Activated CD4-positive, alpha-beta memory T cell treated with anti-CD3 and anti-CD28 coated beads, Interleukin-2, amount 10 ng/mL, durations not matched to agents 7 days and 5 days (primary cell): ENCODE measurements around the gene FAT2. TPM values are rescaled to one million over a fixed set of nuclear protein-coding genes. Genes with fewer than 3 reads are reported as not detected.

Experiments
- CTCF ChIA-PET: fragments of 350-600 bp; sonication (Branson Sonifier 250); formaldehyde crosslinking; loops from one replicate; lab custom pipeline; 2021; ENCODE audit warnings: antibody characterized with exemption, inconsistent platforms; lab: Charles Lee
- POLR2A ChIA-PET: fragments of 350-600 bp; sonication (Branson Sonifier 250); formaldehyde crosslinking; loops from one replicate; lab custom pipeline; 2021; ENCODE audit warnings: antibody characterized with exemption; lab: Charles Lee
- DNase-seq: peaks from one replicate; pipeline ENCODE4 v3.0.0-alpha.2; 2020
- H3K27ac Mint-ChIP-seq: one replicate; pipeline ENCODE4 v1.8.0; 2021; ENCODE audit warnings: mild to moderate bottlenecking, mixed read lengths
- H3K27me3 Mint-ChIP-seq: one replicate; pipeline ENCODE4 v1.8.0; 2021; ENCODE audit warnings: mixed read lengths
- H3K36me3 Mint-ChIP-seq: one replicate; pipeline ENCODE4 v1.8.0; 2021; ENCODE audit warnings: low read depth, mixed read lengths
- H3K4me1 Mint-ChIP-seq: one replicate; pipeline ENCODE4 v1.8.0; 2021; ENCODE audit warnings: mixed read lengths
- H3K4me3 Mint-ChIP-seq: one replicate; pipeline ENCODE4 v1.8.0; 2021; ENCODE audit warnings: mild to moderate bottlenecking, mixed read lengths
- H3K9me3 Mint-ChIP-seq: one replicate; pipeline ENCODE4 v1.8.0; 2021; ENCODE audit warnings: mixed read lengths
- total RNA-seq, 2 experiments: library from RNA; stranded (reverse); gene quantifications; one replicate each; pipeline ENCODE4 v1.2.3, GENCODE V29; 2021

Gene FAT2
- total RNA-seq, 2 experiments from 2014 or later: not detected

- ChIA-PET POLR2A (no interaction called here), CTCF (no interaction called here)
- H3K36me3 Mint-ChIP-seq: no peaks in the 10 kb centered on the region
- no peak for DNase-seq
- H3K4me1 Mint-ChIP-seq: no peaks in the 10 kb centered on the region
- no peak overlapping the region for H3K27ac Mint-ChIP-seq
- peaks cover 2% of the 10 kb centered on the region for H3K27me3 Mint-ChIP-seq
- no peak overlapping the region for H3K4me3 Mint-ChIP-seq
- no peaks in the 10 kb centered on the region for H3K9me3 Mint-ChIP-seq
Measured at GRCh38 chr5:151571270-151572173, 19.6 kb downstream of the FAT2 start.

- Mint-ChIP-seq H3K27me3 (peaks cover 2% of the 10 kb centered on the region), H3K4me1 (no peaks in the 10 kb centered on the region), H3K4me3 (no peak overlapping the region), H3K9me3 (no peaks in the 10 kb centered on the region), H3K36me3 (no peaks in the 10 kb centered on the region), H3K27ac (no peak overlapping the region)
- DNase-seq: no peak
- ChIA-PET POLR2A (no interaction called here), CTCF (no interaction called here)
Measured at GRCh38 chr5:151570512-151571269, 20.4 kb downstream of the FAT2 start.

- no peak for DNase-seq
- Mint-ChIP-seq H3K27me3 (peaks cover 2% of the 10 kb centered on the region), H3K36me3 (no peaks in the 10 kb centered on the region), H3K27ac (no peak overlapping the region), H3K4me3 (no peak overlapping the region), H3K4me1 (no peaks in the 10 kb centered on the region), H3K9me3 (no peaks in the 10 kb centered on the region)
- POLR2A ChIA-PET: no interaction called here
- CTCF ChIA-PET: no interaction called here
Measured at GRCh38 chr5:151570058-151570457, 21.1 kb downstream of the FAT2 start.

GRCh38 chr5:151569132-151570046 lies 21.7 kb downstream of the FAT2 start:
- ChIA-PET CTCF (no interaction called here), POLR2A (no interaction called here)
- Mint-ChIP-seq H3K4me3 (no peak overlapping the region), H3K4me1 (no peaks in the 10 kb centered on the region), H3K36me3 (no peaks in the 10 kb centered on the region), H3K9me3 (no peaks in the 10 kb centered on the region), H3K27me3 (peaks cover 2% of the 10 kb centered on the region), H3K27ac (no peak overlapping the region)
- DNase-seq: no peak

- Mint-ChIP-seq H3K4me3 (no peak overlapping the region), H3K9me3 (no peaks in the 10 kb centered on the region), H3K27me3 (no peaks in the 10 kb centered on the region), H3K36me3 (no peaks in the 10 kb centered on the region), H3K4me1 (no peaks in the 10 kb centered on the region), H3K27ac (no peak overlapping the region)
- ChIA-PET POLR2A (no interaction called here), CTCF (no interaction called here)
- DNase-seq: no peak
Measured at GRCh38 chr5:151568036-151568435, 23.1 kb downstream of the FAT2 start.

- no peaks in the 10 kb centered on the region for H3K9me3 Mint-ChIP-seq
- H3K4me3 Mint-ChIP-seq: no peak overlapping the region
- no peak for DNase-seq
- POLR2A ChIA-PET: no interaction called here
- no peak overlapping the region for H3K27ac Mint-ChIP-seq
- H3K4me1 Mint-ChIP-seq: no peaks in the 10 kb centered on the region
- no peaks in the 10 kb centered on the region for H3K27me3 Mint-ChIP-seq
- no peaks in the 10 kb centered on the region for H3K36me3 Mint-ChIP-seq
- CTCF ChIA-PET: no interaction called here
Measured at GRCh38 chr5:151565971-151566370, 25.2 kb downstream of the FAT2 start.

GRCh38 chr5:151562019-151562707 lies 29.0 kb downstream of the FAT2 start:
- no peaks in the 10 kb centered on the region for H3K4me1 Mint-ChIP-seq
- ChIA-PET POLR2A (no interaction called here), CTCF (interaction anchor here (0.6 kb wide), 1 partner anchor 626 kb away, joined by 3 read pairs; no protein-coding TSS in a partner anchor)
- no peak overlapping the region for H3K27ac Mint-ChIP-seq
- H3K36me3 Mint-ChIP-seq: no peaks in the 10 kb centered on the region
- H3K4me3 Mint-ChIP-seq: no peak overlapping the region
- no peak for DNase-seq
- H3K9me3 Mint-ChIP-seq: no peaks in the 10 kb centered on the region
- no peaks in the 10 kb centered on the region for H3K27me3 Mint-ChIP-seq

GRCh38 chr5:151557951-151558350 lies 33.2 kb downstream of the FAT2 start:
- H3K36me3 Mint-ChIP-seq: no peaks in the 10 kb centered on the region
- POLR2A ChIA-PET: no interaction called here

GRCh38 chr5:151557466-151557865 lies 33.7 kb downstream of the FAT2 start:
- Mint-ChIP-seq H3K9me3 (no peaks in the 10 kb centered on the region), H3K27ac (no peak overlapping the region), H3K4me3 (no peak overlapping the region), H3K27me3 (peaks cover 2% of the 10 kb centered on the region), H3K4me1 (no peaks in the 10 kb centered on the region), H3K36me3 (no peaks in the 10 kb centered on the region)
- POLR2A ChIA-PET: no interaction called here
- CTCF ChIA-PET: no interaction called here
- DNase-seq: no peak

More at GRCh38 chr5:151557951-151558350, 33.2 kb downstream of the FAT2 start:
- no peak for DNase-seq
- H3K4me3 Mint-ChIP-seq: no peak overlapping the region
- CTCF ChIA-PET: no interaction called here
- no peaks in the 10 kb centered on the region for H3K4me1 Mint-ChIP-seq
- H3K27ac Mint-ChIP-seq: no peak overlapping the region
- peaks cover 2% of the 10 kb centered on the region for H3K27me3 Mint-ChIP-seq
- no peaks in the 10 kb centered on the region for H3K9me3 Mint-ChIP-seq

- Mint-ChIP-seq H3K4me3 (no peak overlapping the region), H3K9me3 (no peaks in the 10 kb centered on the region), H3K27ac (no peak overlapping the region), H3K27me3 (peaks cover 2% of the 10 kb centered on the region), H3K36me3 (no peaks in the 10 kb centered on the region), H3K4me1 (no peaks in the 10 kb centered on the region)
- CTCF ChIA-PET: no interaction called here
- POLR2A ChIA-PET: no interaction called here
- no peak for DNase-seq
Measured at GRCh38 chr5:151556806-151557205, 34.3 kb downstream of the FAT2 start.

- CTCF ChIA-PET: no interaction called here
Measured at GRCh38 chr5:151555760-151556576, 35.2 kb downstream of the FAT2 start.

GRCh38 chr5:151553695-151554094 lies 37.4 kb downstream of the FAT2 start:
- peaks cover 2% of the 10 kb centered on the region for H3K27me3 Mint-ChIP-seq
- CTCF ChIA-PET: interaction anchor here (1.5 kb wide), 1 partner anchor 10 kb away, joined by 3 read pairs; no protein-coding TSS in a partner anchor
- no peak overlapping the region for H3K4me3 Mint-ChIP-seq
- no peak overlapping the region for H3K27ac Mint-ChIP-seq
- POLR2A ChIA-PET: no interaction called here
- H3K36me3 Mint-ChIP-seq: no peaks in the 10 kb centered on the region
- no peaks in the 10 kb centered on the region for H3K4me1 Mint-ChIP-seq
- no peak for DNase-seq
- H3K9me3 Mint-ChIP-seq: no peaks in the 10 kb centered on the region

More at GRCh38 chr5:151555760-151556576, 35.2 kb downstream of the FAT2 start:
- POLR2A ChIA-PET: no interaction called here
- Mint-ChIP-seq H3K27me3 (peaks cover 2% of the 10 kb centered on the region), H3K9me3 (no peaks in the 10 kb centered on the region), H3K4me3 (no peak overlapping the region), H3K36me3 (no peaks in the 10 kb centered on the region), H3K4me1 (no peaks in the 10 kb centered on the region), H3K27ac (no peak overlapping the region)
- DNase-seq: no peak
